Lower leg skin (tissue), 3 donors: ENCODE measurements around the gene RUNX1.

ENCODE experiments used
- POLR2A ChIP-seq, 2 donors: fragments of 450-650 bp; IDR thresholded peaks; one replicate each; pipeline ENCODE4 v1.6.1; 2016 to 2017; ENCODE audit warnings: antibody characterized with exemption in 2 of 2, mild to moderate bottlenecking in 1 of 2, moderate library complexity in 1 of 2
- TF ChIP-seq, protein P1 (sequence below), 3 donors: fragments of 450-650 bp; IDR thresholded peaks; one replicate each; pipeline ENCODE4 v1.5.1; 2016; ENCODE audit warnings: antibody characterized with exemption in 3 of 3, mild to moderate bottlenecking in 3 of 3, moderate library complexity in 2 of 3

DNA sequence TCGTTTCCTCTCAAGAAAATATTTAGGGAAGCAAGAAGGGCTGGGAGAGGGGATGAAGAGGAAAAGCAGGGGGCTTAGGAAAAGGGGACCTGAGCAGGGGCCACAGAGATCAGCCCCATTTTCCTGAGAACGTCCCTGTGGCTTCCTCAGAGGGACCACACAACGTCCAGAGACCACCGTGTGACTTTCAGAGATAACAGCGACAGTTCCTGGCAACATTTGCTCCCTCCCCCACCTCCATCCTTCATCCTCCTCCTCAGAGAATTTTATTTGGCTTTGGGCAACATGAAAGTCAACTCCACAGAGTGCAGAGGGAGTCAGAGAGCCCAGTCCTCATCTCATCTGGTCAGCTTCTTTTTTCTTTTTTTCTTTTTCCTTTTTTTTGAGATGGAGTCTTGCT, 50.9 kb downstream of the RUNX1 start:
- TF ChIP-seq POLR2A (IDR thresholded peaks at IDR 0.05): no peak
- TF ChIP-seq, protein P1, sequence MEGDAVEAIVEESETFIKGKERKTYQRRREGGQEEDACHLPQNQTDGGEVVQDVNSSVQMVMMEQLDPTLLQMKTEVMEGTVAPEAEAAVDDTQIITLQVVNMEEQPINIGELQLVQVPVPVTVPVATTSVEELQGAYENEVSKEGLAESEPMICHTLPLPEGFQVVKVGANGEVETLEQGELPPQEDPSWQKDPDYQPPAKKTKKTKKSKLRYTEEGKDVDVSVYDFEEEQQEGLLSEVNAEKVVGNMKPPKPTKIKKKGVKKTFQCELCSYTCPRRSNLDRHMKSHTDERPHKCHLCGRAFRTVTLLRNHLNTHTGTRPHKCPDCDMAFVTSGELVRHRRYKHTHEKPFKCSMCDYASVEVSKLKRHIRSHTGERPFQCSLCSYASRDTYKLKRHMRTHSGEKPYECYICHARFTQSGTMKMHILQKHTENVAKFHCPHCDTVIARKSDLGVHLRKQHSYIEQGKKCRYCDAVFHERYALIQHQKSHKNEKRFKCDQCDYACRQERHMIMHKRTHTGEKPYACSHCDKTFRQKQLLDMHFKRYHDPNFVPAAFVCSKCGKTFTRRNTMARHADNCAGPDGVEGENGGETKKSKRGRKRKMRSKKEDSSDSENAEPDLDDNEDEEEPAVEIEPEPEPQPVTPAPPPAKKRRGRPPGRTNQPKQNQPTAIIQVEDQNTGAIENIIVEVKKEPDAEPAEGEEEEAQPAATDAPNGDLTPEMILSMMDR (IDR thresholded peaks at IDR 0.05): no peak
